BE2C (cell line): ENCODE measurements around the gene ALDOA.

Experiments used
- DNase-seq: peaks from one replicate; pipeline ENCODE4 v3.0.0-alpha.2; 2020
- H3K27me3 ChIP-seq: fragments of 250-450 bp; sonication (Bioruptor Pico); 2 replicates; pipeline ENCODE4 v1.5.1; 2020; ENCODE audit warnings: mild to moderate bottlenecking
- H3K36me3 ChIP-seq: fragments of 250-450 bp; sonication (Bioruptor Pico); 2 replicates; pipeline ENCODE4 v1.5.1; 2020; ENCODE audit warnings: mild to moderate bottlenecking
- H3K4me1 ChIP-seq: fragments of 250-450 bp; sonication (Bioruptor Pico); 2 replicates; pipeline ENCODE4 v1.5.1; 2020
- H3K4me3 ChIP-seq: 2 replicates; pipeline ENCODE4 v1.5.1; 2011; ENCODE audit warnings: low read depth, low read length
- H3K9me3 ChIP-seq: fragments of 250-450 bp; sonication (Bioruptor Pico); 2 replicates; pipeline ENCODE4 v1.5.1; 2020
- TF ChIP-seq, protein P1 (sequence below): IDR thresholded peaks from 2 replicates; pipeline ENCODE4 v1.5.1; 2012; ENCODE audit warnings: mild to moderate bottlenecking, low read depth, low read length

The ALDOA gene

DNA sequence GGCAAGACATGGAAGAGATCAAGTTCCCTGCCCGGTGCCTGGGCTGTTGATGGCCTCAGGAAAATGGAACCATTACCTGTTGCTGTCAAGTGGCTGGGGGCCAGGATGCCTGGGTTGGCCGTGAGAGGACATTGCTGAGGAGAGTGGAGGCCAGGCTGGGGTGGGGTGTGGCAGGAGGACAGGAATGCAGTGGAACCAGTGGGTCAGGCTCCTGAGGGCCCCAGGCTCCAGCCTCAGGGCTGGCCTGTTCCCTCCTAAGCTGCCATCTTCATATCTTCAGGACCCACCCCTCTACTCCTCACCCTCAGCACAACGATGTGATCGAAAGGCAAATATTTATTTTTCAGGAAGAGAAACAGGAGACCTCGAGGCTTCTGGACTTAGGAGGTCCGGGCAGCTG, 38.9 kb downstream of the ALDOA start:
- Histone ChIP-seq H3K4me3 (no peak overlapping the region), H3K9me3 (no peaks in the 10 kb centered on the region), H3K36me3 (no peaks in the 10 kb centered on the region), H3K4me1 (no peaks in the 10 kb centered on the region), H3K27me3 (no peaks in the 10 kb centered on the region)
- no peak for DNase-seq
- TF ChIP-seq, protein P1, sequence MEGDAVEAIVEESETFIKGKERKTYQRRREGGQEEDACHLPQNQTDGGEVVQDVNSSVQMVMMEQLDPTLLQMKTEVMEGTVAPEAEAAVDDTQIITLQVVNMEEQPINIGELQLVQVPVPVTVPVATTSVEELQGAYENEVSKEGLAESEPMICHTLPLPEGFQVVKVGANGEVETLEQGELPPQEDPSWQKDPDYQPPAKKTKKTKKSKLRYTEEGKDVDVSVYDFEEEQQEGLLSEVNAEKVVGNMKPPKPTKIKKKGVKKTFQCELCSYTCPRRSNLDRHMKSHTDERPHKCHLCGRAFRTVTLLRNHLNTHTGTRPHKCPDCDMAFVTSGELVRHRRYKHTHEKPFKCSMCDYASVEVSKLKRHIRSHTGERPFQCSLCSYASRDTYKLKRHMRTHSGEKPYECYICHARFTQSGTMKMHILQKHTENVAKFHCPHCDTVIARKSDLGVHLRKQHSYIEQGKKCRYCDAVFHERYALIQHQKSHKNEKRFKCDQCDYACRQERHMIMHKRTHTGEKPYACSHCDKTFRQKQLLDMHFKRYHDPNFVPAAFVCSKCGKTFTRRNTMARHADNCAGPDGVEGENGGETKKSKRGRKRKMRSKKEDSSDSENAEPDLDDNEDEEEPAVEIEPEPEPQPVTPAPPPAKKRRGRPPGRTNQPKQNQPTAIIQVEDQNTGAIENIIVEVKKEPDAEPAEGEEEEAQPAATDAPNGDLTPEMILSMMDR = no peak

DNA sequence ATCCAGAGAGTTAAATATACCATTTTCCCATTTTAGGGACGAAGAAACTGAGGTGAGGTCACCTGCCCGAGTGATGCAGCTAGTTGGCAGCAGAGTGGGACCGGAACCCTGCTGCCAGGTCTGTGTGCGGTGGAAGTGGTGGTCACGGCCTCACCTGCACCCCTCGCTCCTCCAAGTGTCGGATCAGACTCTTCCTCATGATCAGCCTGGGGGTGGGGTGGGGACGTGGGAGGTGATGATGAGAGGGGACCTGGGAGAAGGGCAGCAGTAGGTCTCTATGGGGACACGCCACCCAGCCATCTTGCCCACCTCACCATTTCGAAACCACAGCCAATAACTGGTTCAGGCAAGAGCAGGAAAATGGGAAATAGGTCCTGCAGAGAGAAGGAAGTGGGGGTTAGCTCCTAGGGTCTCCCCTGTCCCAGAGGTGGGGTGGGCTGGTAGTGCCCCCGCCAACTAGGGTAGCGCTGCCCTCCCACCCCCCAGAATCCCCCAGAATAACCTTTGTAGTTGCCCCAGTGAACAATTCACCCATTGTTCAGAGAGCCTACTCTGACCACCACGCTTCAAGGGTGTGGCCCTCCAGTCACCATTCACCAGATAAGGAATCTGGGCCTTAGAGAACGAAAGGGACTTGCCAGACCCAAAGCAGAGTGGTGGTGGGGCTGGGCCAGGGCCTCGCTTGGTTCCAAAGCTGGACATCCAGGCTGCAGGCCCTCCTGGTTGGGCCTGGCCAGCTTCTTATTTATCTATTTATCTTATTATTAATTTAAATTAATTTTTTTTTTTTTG, 42.7 kb downstream of the ALDOA start:
- Histone ChIP-seq H3K9me3 (no peaks in the 10 kb centered on the region), H3K4me1 (peaks cover 4% of the 10 kb centered on the region; the same call in 1 of the 2 replicates), H3K4me3 (no peak overlapping the region), H3K27me3 (no peaks in the 10 kb centered on the region), H3K36me3 (no peaks in the 10 kb centered on the region)
- TF ChIP-seq, protein P1 = no peak
- no peak for DNase-seq

DNA sequence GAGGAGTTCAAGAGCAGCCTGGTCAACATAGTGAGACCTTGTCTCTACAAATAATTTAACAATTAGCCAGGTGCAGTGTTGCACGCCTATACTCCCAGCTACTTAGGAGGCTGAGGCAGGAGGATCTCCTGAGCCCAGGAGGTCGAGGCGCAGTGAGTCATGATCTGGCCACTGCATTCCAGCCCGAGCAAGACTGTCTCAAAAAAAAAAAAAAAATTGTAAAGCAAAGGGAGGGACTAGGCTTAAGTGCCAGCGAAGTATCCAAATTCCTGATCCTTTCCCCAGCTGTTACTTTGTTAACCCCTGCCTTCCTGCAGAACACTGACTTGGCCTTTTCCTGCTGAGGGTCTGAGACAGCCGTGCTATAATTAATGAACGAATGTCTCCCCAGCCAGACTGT, 45.1 kb downstream of the ALDOA start:
- Histone ChIP-seq H3K27me3 (no peaks in the 10 kb centered on the region), H3K4me3 (no peak overlapping the region), H3K9me3 (no peaks in the 10 kb centered on the region), H3K36me3 (no peaks in the 10 kb centered on the region), H3K4me1 (peaks cover 4% of the 10 kb centered on the region; the same call in 1 of the 2 replicates)
- DNase-seq = no peak
- TF ChIP-seq, protein P1 = no peak

- Histone ChIP-seq H3K4me1 (peaks cover 4% of the 10 kb centered on the region; the same call in 1 of the 2 replicates), H3K9me3 (no peaks in the 10 kb centered on the region), H3K36me3 (0 out of 2 replicates have a peak, but pooled peaks cover 2% of the 10 kb centered on the region), H3K4me3 (no peak overlapping the region), H3K27me3 (no peaks in the 10 kb centered on the region)
- TF ChIP-seq, protein P1 = peak; percentile 72
- peak; percentile 78 for DNase-seq
These were observed 46.9 kb downstream of the ALDOA start for GRCh38 chr16:30112197-30113030.

DNA sequence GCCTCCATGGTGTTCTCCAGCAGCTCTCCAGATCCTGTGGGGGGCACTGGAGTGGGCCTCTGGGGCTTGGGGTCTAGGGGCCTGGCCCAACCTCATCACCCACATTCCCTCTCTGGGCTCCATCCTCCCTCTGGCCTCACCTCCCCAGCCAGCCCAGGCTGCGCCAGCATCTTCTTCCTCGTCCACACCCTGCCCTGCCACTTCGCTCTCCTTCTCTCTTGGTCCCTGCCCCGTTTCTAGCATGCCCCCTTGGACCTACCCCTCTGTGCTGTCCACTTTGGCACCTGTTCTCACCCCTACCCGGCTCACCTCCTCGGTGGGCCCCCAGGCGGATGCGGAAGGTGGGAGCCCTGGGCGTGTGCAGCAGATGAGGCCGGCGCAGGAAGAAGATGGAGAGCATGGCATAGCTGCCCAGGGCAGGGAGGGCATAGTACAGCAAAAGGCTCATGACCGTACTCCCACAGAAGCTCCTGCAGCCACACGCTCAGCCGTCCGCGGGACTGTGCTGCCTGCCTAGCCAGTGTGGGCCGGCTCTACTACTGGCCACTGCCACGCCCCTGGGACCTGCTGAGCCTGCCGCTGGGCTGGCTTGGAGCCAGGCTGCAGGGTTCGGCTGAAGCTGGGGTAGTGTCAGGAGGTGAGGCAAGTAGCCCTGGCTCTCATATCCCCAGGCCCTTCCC, 47.6 kb downstream of the ALDOA start, which contains the start of gene GDPD3:
TSS of gene GDPD3 (minus strand) at position 507 of the 680 bp plus-strand sequence. CDS start at position 448, 59 bp downstream.
- Histone ChIP-seq H3K27me3 (no peaks in the 10 kb centered on the region), H3K4me1 (peaks cover 4% of the 10 kb centered on the region; the same call in 1 of the 2 replicates), H3K4me3 (no peak within 1 kb of the TSS), H3K9me3 (no peaks in the 10 kb centered on the region), H3K36me3 (0 out of 2 replicates have a peak, but pooled peaks cover 2% of the 10 kb centered on the region)
- TF ChIP-seq, protein P1 = no peak
- peak; percentile 59 for DNase-seq
